HUES48 (cell line): ENCODE data around the gene LIM2.

ENCODE experiments used
- H3K27ac ChIP-seq: one replicate; pipeline ENCODE4 v1.7.0; 2013; ENCODE audit warnings: low read depth, low read length, inconsistent platforms
- H3K27me3 ChIP-seq: 2 replicates; pipeline ENCODE4 v1.6.1; 2013; ENCODE audit warnings: mild to moderate bottlenecking, low read length; ENCODE audit not compliant: control insufficient read depth, insufficient read depth
- H3K36me3 ChIP-seq: 2 replicates; pipeline ENCODE4 v1.6.1; 2013; ENCODE audit warnings: low read length; ENCODE audit not compliant: control insufficient read depth, insufficient read depth
- H3K4me1 ChIP-seq: 2 replicates; pipeline ENCODE4 v1.6.1; 2013; ENCODE audit warnings: mild to moderate bottlenecking, low read length; ENCODE audit not compliant: control insufficient read depth, insufficient read depth
- H3K4me3 ChIP-seq: 2 replicates; pipeline ENCODE4 v1.5.1; 2013; ENCODE audit warnings: mild to moderate bottlenecking, low read depth, low read length
- H3K9ac ChIP-seq: 2 replicates; pipeline ENCODE4 v1.6.1; 2013; ENCODE audit warnings: mild to moderate bottlenecking, low read depth, low read length, moderate library complexity
- H3K9me3 ChIP-seq: 2 replicates; pipeline ENCODE4 v1.6.1; 2013; ENCODE audit warnings: low read length; ENCODE audit not compliant: control insufficient read depth, insufficient read depth

Gene LIM2

GRCh38 chr19:51396175-51396574, 8.4 kb upstream of the LIM2 start:
- no peak overlapping the region for H3K9ac ChIP-seq
- no peaks in the 10 kb centered on the region for H3K27me3 ChIP-seq
- no peaks in the 10 kb centered on the region for H3K4me1 ChIP-seq
- H3K9me3 ChIP-seq, result 0 out of 2 replicates have a peak, but pooled peaks cover 3% of the 10 kb centered on the region
- no peak overlapping the region for H3K4me3 ChIP-seq
- no peaks in the 10 kb centered on the region for H3K36me3 ChIP-seq
- H3K27ac ChIP-seq, result no peak overlapping the region

DNA sequence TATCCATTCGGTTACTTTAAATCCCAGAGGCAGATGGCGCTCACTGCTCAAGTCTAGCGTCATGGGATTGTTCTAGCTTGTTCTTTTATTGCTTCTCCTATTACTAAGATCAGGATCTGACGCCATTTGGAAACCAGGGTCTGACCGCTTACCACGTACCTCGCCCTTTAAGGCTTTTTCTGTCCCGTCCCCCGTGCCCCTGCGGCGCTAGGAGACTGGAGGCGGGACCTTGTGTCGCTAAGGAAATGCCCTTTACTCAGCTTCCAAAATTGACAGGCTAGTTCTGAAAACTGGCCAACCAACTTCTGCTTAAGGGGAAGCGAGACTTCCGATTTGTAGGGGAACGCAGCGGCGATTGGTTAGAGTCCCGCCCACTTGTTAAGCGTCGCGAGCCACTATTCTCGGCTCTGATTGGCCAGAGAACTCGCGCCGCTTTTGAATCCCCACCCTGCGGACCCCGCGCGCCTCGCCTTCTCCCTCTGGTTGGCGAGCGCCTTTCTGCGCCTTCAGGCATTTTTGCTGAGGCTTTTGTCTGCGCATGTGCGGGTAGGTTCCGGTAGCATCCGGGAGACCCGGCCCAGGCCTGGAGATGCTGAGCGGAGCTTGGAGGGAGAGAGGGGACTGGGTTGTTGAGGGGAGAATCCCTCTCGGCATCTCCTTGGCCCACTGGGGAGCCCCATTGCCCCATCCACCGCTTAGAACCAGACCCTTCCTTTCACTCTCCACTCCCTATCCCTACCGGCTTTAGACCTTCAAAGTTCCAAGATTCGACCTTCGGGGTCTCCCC, 6.5 kb upstream of the LIM2 start:
- H3K9me3 ChIP-seq, result no peaks in the 10 kb centered on the region
- H3K4me1 ChIP-seq, result peaks cover 8% of the 10 kb centered on the region; the same call in 1 of the 2 replicates
- H3K9ac ChIP-seq, result peak overlapping the region; percentile 85
- peak overlapping the region; percentile 87 for H3K4me3 ChIP-seq
- H3K27ac ChIP-seq, result peak overlapping the region; percentile 89
- H3K36me3 ChIP-seq, result no peaks in the 10 kb centered on the region
- no peaks in the 10 kb centered on the region for H3K27me3 ChIP-seq

DNA sequence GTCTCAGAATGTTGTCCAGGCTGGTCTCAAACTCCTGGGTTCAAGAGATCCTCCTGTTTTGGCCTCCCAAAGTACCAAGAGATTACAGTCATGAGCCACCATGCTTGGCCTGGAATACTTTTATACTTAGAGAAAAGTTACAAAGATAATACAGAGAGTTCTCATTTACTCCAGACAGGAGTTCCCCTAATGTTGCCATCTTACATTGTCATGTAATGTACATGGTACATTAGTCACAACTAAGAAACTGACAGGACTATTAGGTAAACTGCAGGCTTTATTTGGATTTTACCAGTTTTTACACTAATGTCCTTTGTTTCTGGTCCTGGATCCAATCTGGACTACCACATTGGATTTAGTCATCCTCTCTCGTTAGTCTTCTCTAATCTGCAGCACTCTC, 4.9 kb upstream of the LIM2 start:
- Histone ChIP-seq H3K4me3 (no peak overlapping the region), H3K9ac (no peak overlapping the region), H3K9me3 (no peaks in the 10 kb centered on the region), H3K27me3 (no peaks in the 10 kb centered on the region), H3K4me1 (peaks cover 8% of the 10 kb centered on the region; the same call in 1 of the 2 replicates), H3K36me3 (no peaks in the 10 kb centered on the region), H3K27ac (no peak overlapping the region)

- Histone ChIP-seq H3K4me1 (peaks cover 8% of the 10 kb centered on the region; the same call in 1 of the 2 replicates), H3K27ac (no peak overlapping the region), H3K9me3 (no peaks in the 10 kb centered on the region), H3K36me3 (no peaks in the 10 kb centered on the region), H3K9ac (no peak overlapping the region), H3K27me3 (no peaks in the 10 kb centered on the region), H3K4me3 (no peak overlapping the region; the same call in 1 of the 2 replicates)
Observed at GRCh38 chr19:51391073-51391611, 3.4 kb upstream of the LIM2 start.

GRCh38 chr19:51389143-51389542, 1.4 kb upstream of the LIM2 start:
- no peaks in the 10 kb centered on the region for H3K9me3 ChIP-seq
- H3K36me3 ChIP-seq, result no peaks in the 10 kb centered on the region
- no peak overlapping the region for H3K9ac ChIP-seq
- H3K4me3 ChIP-seq, result no peak overlapping the region
- H3K27ac ChIP-seq, result no peak overlapping the region
- peaks cover 8% of the 10 kb centered on the region; the same call in 1 of the 2 replicates for H3K4me1 ChIP-seq
- no peaks in the 10 kb centered on the region for H3K27me3 ChIP-seq

DNA sequence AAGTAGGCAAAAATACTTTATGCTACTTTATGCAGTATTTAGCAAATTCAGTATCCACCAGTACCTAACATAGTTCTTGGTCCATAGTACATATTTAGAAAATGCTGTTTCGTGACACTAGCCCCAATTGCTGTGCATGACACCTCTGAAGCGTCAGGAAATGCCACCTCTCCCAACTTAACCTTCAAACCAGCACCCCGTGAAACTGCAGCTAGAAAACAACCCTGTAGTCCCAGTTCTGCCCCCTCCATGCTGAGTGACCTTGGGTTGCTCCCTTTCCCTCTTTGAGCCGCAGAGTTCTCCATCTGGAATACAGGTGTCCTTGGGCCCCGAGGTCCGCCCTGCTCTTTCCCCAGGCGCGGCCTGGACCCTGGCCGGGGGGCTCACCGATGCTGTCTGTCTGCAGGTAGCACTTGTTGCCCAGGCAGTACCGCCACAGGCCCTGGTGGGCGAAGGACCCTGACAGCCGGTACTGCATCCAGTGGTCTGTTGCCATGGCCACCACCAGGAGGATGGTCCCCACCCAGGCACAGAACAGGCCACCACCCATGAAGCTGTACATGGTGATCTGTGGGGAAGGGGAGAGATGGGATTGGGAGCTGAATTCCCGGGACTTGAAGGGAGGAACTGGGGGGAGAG, 773 bp downstream of the LIM2 start:
- Histone ChIP-seq H3K9me3 (no peaks in the 10 kb centered on the region; the same call in 1 of the 2 replicates), H3K27me3 (no peaks in the 10 kb centered on the region), H3K4me1 (peaks cover 8% of the 10 kb centered on the region; the same call in 1 of the 2 replicates), H3K27ac (no peak overlapping the region), H3K4me3 (no peak overlapping the region), H3K36me3 (no peaks in the 10 kb centered on the region), H3K9ac (no peak overlapping the region)

GRCh38 chr19:51382004-51382403, 5.8 kb downstream of the LIM2 start:
- H3K36me3 ChIP-seq, result no peaks in the 10 kb centered on the region
- no peak overlapping the region for H3K27ac ChIP-seq

DNA sequence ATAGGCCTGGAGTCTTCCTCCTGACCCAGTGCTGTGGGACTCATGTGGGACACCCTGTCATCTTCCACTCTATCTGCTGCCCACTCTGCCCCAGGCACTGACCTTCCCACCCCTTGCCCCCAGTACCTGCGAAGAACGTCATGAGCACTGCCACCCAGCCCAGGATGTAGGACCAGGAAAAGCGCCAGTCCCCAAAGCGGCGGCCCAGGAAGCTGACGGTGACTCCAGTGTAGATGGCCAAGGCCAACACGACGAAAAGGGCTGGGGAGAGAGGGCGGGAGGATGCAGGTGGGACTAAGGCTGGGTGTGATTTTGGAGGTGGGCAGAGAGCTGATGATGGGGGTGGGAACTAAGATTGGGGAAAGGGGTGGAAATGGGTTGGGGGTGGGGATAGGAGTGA, 7.4 kb downstream of the LIM2 start:
- no peak overlapping the region for H3K4me3 ChIP-seq
- H3K27ac ChIP-seq, result no peak overlapping the region

More at GRCh38 chr19:51382004-51382403, 5.8 kb downstream of the LIM2 start:
- H3K9ac ChIP-seq, result no peak overlapping the region
- no peaks in the 10 kb centered on the region for H3K4me1 ChIP-seq
- H3K9me3 ChIP-seq, result peaks cover 5% of the 10 kb centered on the region; the same call in 1 of the 2 replicates
- no peaks in the 10 kb centered on the region for H3K27me3 ChIP-seq
- H3K4me3 ChIP-seq, result no peak overlapping the region

GRCh38 chr19:51377422-51377821, 10.4 kb downstream of the LIM2 start:
- Histone ChIP-seq H3K27me3 (no peaks in the 10 kb centered on the region), H3K9me3 (peaks cover 5% of the 10 kb centered on the region; the same call in 1 of the 2 replicates), H3K9ac (no peak overlapping the region), H3K4me1 (no peaks in the 10 kb centered on the region), H3K4me3 (no peak overlapping the region), H3K27ac (no peak overlapping the region), H3K36me3 (no peaks in the 10 kb centered on the region)

More for the DNA sequence above, 7.4 kb downstream of the LIM2 start:
- no peak overlapping the region for H3K9ac ChIP-seq
- H3K27me3 ChIP-seq, result no peaks in the 10 kb centered on the region
- H3K36me3 ChIP-seq, result no peaks in the 10 kb centered on the region
- H3K4me1 ChIP-seq, result no peaks in the 10 kb centered on the region
- H3K9me3 ChIP-seq, result peaks cover 5% of the 10 kb centered on the region; the same call in 1 of the 2 replicates

DNA sequence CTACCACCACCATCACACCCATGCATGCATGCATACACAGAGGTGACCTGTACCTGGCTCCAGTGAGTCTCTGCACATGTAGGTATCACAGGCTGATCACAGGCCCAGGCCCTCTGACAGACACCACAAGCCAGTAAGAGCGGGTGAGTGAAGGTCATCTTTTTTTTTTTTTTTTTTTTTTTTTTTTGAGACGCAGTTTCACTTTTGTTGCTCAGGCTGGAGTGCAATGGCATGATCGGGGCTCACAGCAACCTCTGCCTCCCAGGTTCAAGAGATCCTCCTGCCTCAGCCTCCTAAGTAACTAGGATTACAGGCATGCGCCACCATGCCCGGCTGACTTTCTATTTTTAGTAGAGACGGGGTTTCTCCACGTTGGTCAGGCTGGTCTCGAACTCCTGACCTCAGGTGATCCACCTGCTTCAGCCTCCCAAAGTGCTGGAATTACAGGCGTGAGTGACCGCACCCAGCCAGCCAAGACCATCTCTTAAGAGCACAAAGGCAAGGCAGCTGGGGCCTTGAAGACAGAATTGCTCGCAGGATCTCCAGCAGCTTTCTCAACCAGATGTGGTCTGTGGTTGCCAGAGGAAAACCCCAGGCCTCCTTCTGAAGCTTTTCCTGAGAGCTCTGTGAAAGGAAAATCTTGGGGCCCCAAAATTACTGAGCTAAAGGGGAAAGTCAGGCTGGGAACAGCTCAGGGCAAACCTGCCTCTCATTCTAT, 12.1 kb downstream of the LIM2 start:
- Histone ChIP-seq H3K4me3 (no peak overlapping the region), H3K27ac (no peak overlapping the region), H3K9ac (no peak overlapping the region), H3K9me3 (no peaks in the 10 kb centered on the region), H3K4me1 (no peaks in the 10 kb centered on the region), H3K27me3 (no peaks in the 10 kb centered on the region), H3K36me3 (no peaks in the 10 kb centered on the region)
